AG09319 (cell line): ENCODE data around the gene CDK19.

Experiments used
- DNase-seq: peaks from one replicate; pipeline ENCODE4 v3.0.0-alpha.2; 2010; ENCODE audit warnings: low read depth; ENCODE audit errors: extremely low read depth
- CTCF ChIP-seq: IDR thresholded peaks from 2 replicates; pipeline ENCODE4 v1.5.1; 2011; ENCODE audit warnings: low read depth, mild to moderate bottlenecking, inconsistent platforms, low read length, moderate library complexity

Gene CDK19

GRCh38 chr6:110561008-110561396 is 254.3 kb downstream of the CDK19 start:
- no peak for TF ChIP-seq CTCF
- DNase-seq: no peak

- no peak for DNase-seq
These were observed 254.8 kb downstream of the CDK19 start for GRCh38 chr6:110560239-110561007.

More at GRCh38 chr6:110560239-110561007, 254.8 kb downstream of the CDK19 start:
- TF ChIP-seq CTCF: no peak
